Glutamatergic neuron (in vitro differentiated cells): ENCODE data around the gene GRIK3. TPM values are rescaled to one million over a fixed set of nuclear protein-coding genes. Genes with fewer than 3 reads are reported as not detected.

Experiments
- DNase-seq: peaks from one replicate; pipeline ENCODE4 v3.0.0; 2022
- H3K27ac Mint-ChIP-seq: one replicate; pipeline ENCODE4 v1.8.0; 2020; ENCODE audit warnings: mild to moderate bottlenecking, mixed read lengths, inconsistent platforms; ENCODE audit not compliant: unreplicated experiment
- H3K27me3 Mint-ChIP-seq: one replicate; pipeline ENCODE4 v1.8.0; 2020; ENCODE audit warnings: mild to moderate bottlenecking, moderate library complexity, mixed read lengths, inconsistent platforms; ENCODE audit not compliant: unreplicated experiment
- H3K36me3 Mint-ChIP-seq: one replicate; pipeline ENCODE4 v1.8.0; 2020; ENCODE audit warnings: mild to moderate bottlenecking, mixed read lengths, inconsistent platforms; ENCODE audit not compliant: unreplicated experiment
- H3K4me1 Mint-ChIP-seq: one replicate; pipeline ENCODE4 v1.8.0; 2020; ENCODE audit warnings: mild to moderate bottlenecking, low read depth, mixed read lengths, inconsistent platforms; ENCODE audit not compliant: unreplicated experiment
- H3K4me3 Mint-ChIP-seq: one replicate; pipeline ENCODE4 v1.8.0; 2020; ENCODE audit warnings: mild to moderate bottlenecking, mixed read lengths, inconsistent platforms; ENCODE audit not compliant: unreplicated experiment
- H3K9me3 Mint-ChIP-seq: one replicate; pipeline ENCODE4 v1.8.0; 2020; ENCODE audit warnings: mild to moderate bottlenecking, moderate library complexity, mixed read lengths, inconsistent platforms; ENCODE audit not compliant: unreplicated experiment
- CTCF ChIP-seq: fragments of 200-600 bp; sonication (generic); IDR thresholded peaks from one replicate; pipeline ENCODE4 v1.5.0; 2021; ENCODE audit not compliant: partially characterized antibody, unreplicated experiment
- total RNA-seq: library from RNA; stranded (reverse); fragmentation: NEBNext Ultra II Directional; extraction: Animal tissue kit (Norgen Biotek cat#: 25700); gene quantifications from one replicate; pipeline ENCODE4 v1.2.1, GENCODE V29; 2021; ENCODE audit not compliant: unreplicated experiment

GRIK3 gene
- total RNA-seq, 1 donor from 2014 or later: 60.1 TPM

- H3K4me1 Mint-ChIP-seq: peaks cover 7% of the 10 kb centered on the region
- H3K9me3 Mint-ChIP-seq: no peaks in the 10 kb centered on the region
- DNase-seq: no peak
- peaks cover 4% of the 10 kb centered on the region for H3K27me3 Mint-ChIP-seq
- H3K4me3 Mint-ChIP-seq: no peak overlapping the region
- H3K27ac Mint-ChIP-seq: no peak overlapping the region
- no peak for TF ChIP-seq CTCF
- no peaks in the 10 kb centered on the region for H3K36me3 Mint-ChIP-seq
Observed at GRCh38 chr1:36778740-36779139, 255.6 kb downstream of the GRIK3 start.

- no peak for TF ChIP-seq CTCF
- H3K4me1 Mint-ChIP-seq: peaks cover 7% of the 10 kb centered on the region
- H3K9me3 Mint-ChIP-seq: no peaks in the 10 kb centered on the region
- H3K4me3 Mint-ChIP-seq: no peak overlapping the region
- H3K36me3 Mint-ChIP-seq: no peaks in the 10 kb centered on the region
- DNase-seq: no peak
- peaks cover 3% of the 10 kb centered on the region for H3K27me3 Mint-ChIP-seq
- no peak overlapping the region for H3K27ac Mint-ChIP-seq
Observed at GRCh38 chr1:36776948-36777831, 257.1 kb downstream of the GRIK3 start.

- Mint-ChIP-seq H3K27me3 (peaks cover 1% of the 10 kb centered on the region), H3K27ac (no peak overlapping the region), H3K36me3 (no peaks in the 10 kb centered on the region), H3K9me3 (no peaks in the 10 kb centered on the region), H3K4me1 (peaks cover 11% of the 10 kb centered on the region), H3K4me3 (no peak overlapping the region)
- no peak for DNase-seq
- TF ChIP-seq CTCF: no peak
Observed at GRCh38 chr1:36776256-36776655, 258.1 kb downstream of the GRIK3 start.

- Mint-ChIP-seq H3K27ac (no peak overlapping the region), H3K4me1 (peaks cover 13% of the 10 kb centered on the region), H3K9me3 (no peaks in the 10 kb centered on the region), H3K27me3 (peaks cover 1% of the 10 kb centered on the region), H3K4me3 (peak overlapping the region; percentile 17), H3K36me3 (no peaks in the 10 kb centered on the region)
- TF ChIP-seq CTCF: no peak
- DNase-seq: no peak
Observed at GRCh38 chr1:36775716-36776115, 258.6 kb downstream of the GRIK3 start.

GRCh38 chr1:36773827-36774541 is 260.3 kb downstream of the GRIK3 start:
- Mint-ChIP-seq H3K27ac (no peak overlapping the region), H3K27me3 (peaks cover 1% of the 10 kb centered on the region), H3K36me3 (no peaks in the 10 kb centered on the region), H3K4me1 (peaks cover 13% of the 10 kb centered on the region), H3K4me3 (no peak overlapping the region), H3K9me3 (peaks cover 5% of the 10 kb centered on the region)
- no peak for DNase-seq
- no peak for TF ChIP-seq CTCF
